HG03175 (cell line): ENCODE data around the gene NUDT4.

Experiments used
- ATAC-seq: cut with Tn5 transposase; IDR thresholded peaks from one replicate; pipeline ENCODE4 v1.9.1; 2021; ENCODE audit warnings: mild to moderate bottlenecking, moderate library complexity; ENCODE audit not compliant: unreplicated experiment

The NUDT4 gene

GRCh38 chr12:93451423-93452158 lies 73.9 kb downstream of the NUDT4 start:
- ATAC-seq = no peak

- ATAC-seq = no peak
These were observed 75.9 kb downstream of the NUDT4 start for GRCh38 chr12:93453633-93454032.

DNA sequence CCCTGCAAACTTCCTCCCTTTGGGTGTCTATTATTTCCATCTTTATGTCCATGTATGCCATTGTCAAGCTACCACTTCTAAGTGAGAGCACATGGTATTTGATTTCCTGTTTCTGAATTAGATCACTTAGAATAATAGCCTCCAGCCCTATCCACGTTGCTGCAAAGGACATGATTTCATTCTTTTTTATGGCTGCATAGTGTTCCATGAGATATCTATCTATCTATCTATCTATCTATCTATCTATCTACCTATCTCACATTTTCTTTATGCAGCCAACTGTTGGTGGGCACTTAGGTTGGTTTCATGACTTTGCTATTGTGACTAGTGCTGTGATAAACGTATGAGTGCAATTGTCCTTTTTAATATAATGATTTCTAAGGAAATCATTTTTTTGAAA lies 78.4 kb downstream of the NUDT4 start:
- ATAC-seq = no peak
